ENCODE results near the gene CERS6. TPM values are rescaled to one million over a fixed set of nuclear protein-coding genes. Genes with fewer than 3 reads are reported as not detected.

Gene CERS6
- total and polyA plus RNA-seq, 8 donors = 18.8 to 24.5 (median 22.1) TPM

GRCh38 chr2:168450171-168450570 is 5.9 kb upstream of the CERS6 start:
- TF ChIP-seq, protein P1, sequence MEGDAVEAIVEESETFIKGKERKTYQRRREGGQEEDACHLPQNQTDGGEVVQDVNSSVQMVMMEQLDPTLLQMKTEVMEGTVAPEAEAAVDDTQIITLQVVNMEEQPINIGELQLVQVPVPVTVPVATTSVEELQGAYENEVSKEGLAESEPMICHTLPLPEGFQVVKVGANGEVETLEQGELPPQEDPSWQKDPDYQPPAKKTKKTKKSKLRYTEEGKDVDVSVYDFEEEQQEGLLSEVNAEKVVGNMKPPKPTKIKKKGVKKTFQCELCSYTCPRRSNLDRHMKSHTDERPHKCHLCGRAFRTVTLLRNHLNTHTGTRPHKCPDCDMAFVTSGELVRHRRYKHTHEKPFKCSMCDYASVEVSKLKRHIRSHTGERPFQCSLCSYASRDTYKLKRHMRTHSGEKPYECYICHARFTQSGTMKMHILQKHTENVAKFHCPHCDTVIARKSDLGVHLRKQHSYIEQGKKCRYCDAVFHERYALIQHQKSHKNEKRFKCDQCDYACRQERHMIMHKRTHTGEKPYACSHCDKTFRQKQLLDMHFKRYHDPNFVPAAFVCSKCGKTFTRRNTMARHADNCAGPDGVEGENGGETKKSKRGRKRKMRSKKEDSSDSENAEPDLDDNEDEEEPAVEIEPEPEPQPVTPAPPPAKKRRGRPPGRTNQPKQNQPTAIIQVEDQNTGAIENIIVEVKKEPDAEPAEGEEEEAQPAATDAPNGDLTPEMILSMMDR (IDR thresholded peaks at IDR 0.05) = no peak
- no peak for DNase-seq
- no peaks in the 10 kb centered on the region for H3K27me3 ChIP-seq
- H3K4me1 ChIP-seq = no peaks in the 10 kb centered on the region
- H3K9me3 ChIP-seq = peaks cover 0 to 6% of the 10 kb centered on the region in 2 donors
- no peak overlapping the region for H3K27ac ChIP-seq
- ATAC-seq = no peak
- H3K36me3 ChIP-seq = no peaks in the 10 kb centered on the region
- intact Hi-C loops (cut with DNase I) = no loop called here
- H3K4me3 ChIP-seq = no peak overlapping the region

DNA sequence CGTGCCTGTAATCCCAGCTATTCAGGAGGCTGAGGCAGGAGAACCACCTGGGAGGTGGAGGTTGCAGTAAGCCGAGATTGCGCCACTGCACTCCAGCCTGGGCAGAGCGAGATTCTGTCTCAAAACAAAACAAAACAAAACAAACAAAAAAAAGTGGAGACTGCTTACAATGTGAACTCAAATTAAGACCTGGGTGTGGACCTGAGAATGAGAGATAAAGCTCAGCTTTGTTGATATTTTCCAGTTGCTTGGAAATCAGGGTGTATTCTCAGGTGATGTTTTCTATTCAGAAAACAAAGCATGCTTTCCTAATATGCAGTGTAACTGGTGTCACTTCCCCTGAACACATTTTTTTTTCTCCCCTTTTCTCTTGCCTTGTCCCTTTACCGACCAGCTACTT is 5.3 kb upstream of the CERS6 start:
- TF ChIP-seq, protein P1 (IDR thresholded peaks at IDR 0.05) = no peak
- no peak overlapping the region for H3K4me3 ChIP-seq
- no peak for DNase-seq
- ATAC-seq = no peak
- no peaks in the 10 kb centered on the region for H3K36me3 ChIP-seq
- intact Hi-C loops (cut with DNase I) = no loop called here
- no peaks in the 10 kb centered on the region for H3K27me3 ChIP-seq
- H3K27ac ChIP-seq = no peak overlapping the region
- peaks cover 0 to 2% of the 10 kb centered on the region in 2 donors for H3K9me3 ChIP-seq
- H3K4me1 ChIP-seq = no peaks in the 10 kb centered on the region

GRCh38 chr2:168452781-168453180 is 3.3 kb upstream of the CERS6 start:
- no peak overlapping the region for H3K27ac ChIP-seq
- TF ChIP-seq, protein P1 (IDR thresholded peaks at IDR 0.05) = no peak
- no peak for DNase-seq
- no peaks in the 10 kb centered on the region for H3K9me3 ChIP-seq
- H3K27me3 ChIP-seq = peaks cover 0 to 8% of the 10 kb centered on the region in 2 donors
- peaks cover 4 to 6% of the 10 kb centered on the region in 2 donors for H3K4me1 ChIP-seq
- intact Hi-C loops (cut with DNase I) = no loop called here
- no peak overlapping the region for H3K4me3 ChIP-seq
- no peak for ATAC-seq
- H3K36me3 ChIP-seq = no peaks in the 10 kb centered on the region

DNA sequence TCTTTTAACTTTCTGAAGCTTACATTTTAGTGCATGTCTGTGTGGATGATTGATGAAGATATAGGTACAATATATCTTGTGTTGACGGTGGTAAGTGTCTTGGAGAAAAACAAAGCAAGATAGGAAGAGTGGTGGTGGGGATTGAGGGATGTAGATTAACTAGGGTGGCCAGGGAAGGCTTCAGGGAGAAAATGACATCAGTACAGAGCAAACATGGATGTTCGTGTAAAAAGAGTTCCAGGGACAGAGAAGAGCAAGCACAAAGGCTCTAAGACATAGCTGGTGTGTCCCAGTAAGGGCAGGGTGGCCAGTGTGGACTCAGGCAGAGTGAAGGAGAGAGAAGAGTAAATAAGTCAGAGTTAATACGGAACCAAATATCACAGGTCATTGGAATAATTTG is 2.7 kb upstream of the CERS6 start:
- H3K4me1 ChIP-seq = peaks cover 10 to 12% of the 10 kb centered on the region in 2 donors
- TF ChIP-seq, protein P1 (IDR thresholded peaks at IDR 0.05) = no peak
- H3K27me3 ChIP-seq = peaks cover 0 to 8% of the 10 kb centered on the region in 2 donors
- no peaks in the 10 kb centered on the region for H3K36me3 ChIP-seq
- H3K9me3 ChIP-seq = no peaks in the 10 kb centered on the region
- H3K4me3 ChIP-seq = no peak overlapping the region
- DNase-seq (no peak), ATAC-seq (no peak)
- intact Hi-C loops (cut with DNase I) = no loop called here
- H3K27ac ChIP-seq = no peak overlapping the region

GRCh38 chr2:168454737-168455644 is 1.1 kb upstream of the CERS6 start:
- intact Hi-C loops (cut with DNase I) = no loop called here
- TF ChIP-seq, protein P1 (IDR thresholded peaks at IDR 0.05) = no peak
- Histone ChIP-seq H3K4me1 (peaks cover 10 to 13% of the 10 kb centered on the region in 2 donors), H3K27ac (peak overlapping the region in 1 of 2 donors; percentile 91), H3K36me3 (no peaks in the 10 kb centered on the region), H3K27me3 (peaks cover 0 to 8% of the 10 kb centered on the region in 2 donors), H3K9me3 (no peaks in the 10 kb centered on the region), H3K4me3 (peak overlapping the region in 1 of 2 donors; percentile 75)
- no peak for ATAC-seq
- DNase-seq = peak in 2 of 4 donors; percentile 24 to 30
